ENCODE measurements around the gene PVR.

- TF ChIP-seq POLR2A (IDR thresholded peaks at IDR 0.05) (peak in 1 of 4 donors; percentile 6), EP300 (IDR thresholded peaks at IDR 0.05) (peak in 2 of 4 donors; percentile 92 to 93)
- TF ChIP-seq, protein P1, sequence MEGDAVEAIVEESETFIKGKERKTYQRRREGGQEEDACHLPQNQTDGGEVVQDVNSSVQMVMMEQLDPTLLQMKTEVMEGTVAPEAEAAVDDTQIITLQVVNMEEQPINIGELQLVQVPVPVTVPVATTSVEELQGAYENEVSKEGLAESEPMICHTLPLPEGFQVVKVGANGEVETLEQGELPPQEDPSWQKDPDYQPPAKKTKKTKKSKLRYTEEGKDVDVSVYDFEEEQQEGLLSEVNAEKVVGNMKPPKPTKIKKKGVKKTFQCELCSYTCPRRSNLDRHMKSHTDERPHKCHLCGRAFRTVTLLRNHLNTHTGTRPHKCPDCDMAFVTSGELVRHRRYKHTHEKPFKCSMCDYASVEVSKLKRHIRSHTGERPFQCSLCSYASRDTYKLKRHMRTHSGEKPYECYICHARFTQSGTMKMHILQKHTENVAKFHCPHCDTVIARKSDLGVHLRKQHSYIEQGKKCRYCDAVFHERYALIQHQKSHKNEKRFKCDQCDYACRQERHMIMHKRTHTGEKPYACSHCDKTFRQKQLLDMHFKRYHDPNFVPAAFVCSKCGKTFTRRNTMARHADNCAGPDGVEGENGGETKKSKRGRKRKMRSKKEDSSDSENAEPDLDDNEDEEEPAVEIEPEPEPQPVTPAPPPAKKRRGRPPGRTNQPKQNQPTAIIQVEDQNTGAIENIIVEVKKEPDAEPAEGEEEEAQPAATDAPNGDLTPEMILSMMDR (IDR thresholded peaks at IDR 0.05), result no peak
These were observed 41.5 kb downstream of the PVR start for GRCh38 chr19:44684892-44685863.
